Activated naive CD8-positive, alpha-beta T cell treated with anti-CD3 and anti-CD28 coated beads, Interleukin-2, amount 50 U/mL, for 16 hours (primary cell): Measurements from ENCODE around the gene INO80D.
"Not testable (repeated sequence)": the region's sequence is repeated elsewhere in the genome, so short reads cannot be mapped to it uniquely, and the experiment has no call there.

Experiments
- DNase-seq: peaks from one replicate; pipeline ENCODE4 v3.0.0-alpha.2; 2020; ENCODE audit warnings: low read depth, low spot score

INO80D gene

GRCh38 chr2:206085742-206086445, at the start of gene INO80D:
TSS of gene INO80D (minus strand) at chr2:206086174. CDS start at chr2:206063016, 23,158 bp downstream.
- peak; percentile 44 for DNase-seq

GRCh38 chr2:206127656-206128055, 41.7 kb upstream of the INO80D start:
- DNase-seq, result no peak

- no peak for DNase-seq
Observed at GRCh38 chr2:206125901-206126300, 39.9 kb upstream of the INO80D start.

GRCh38 chr2:206122569-206122968, 36.6 kb upstream of the INO80D start:
- DNase-seq, result not testable (repeated sequence)

- DNase-seq, result no peak
Observed at GRCh38 chr2:206116278-206116677, 30.3 kb upstream of the INO80D start.

- no peak for DNase-seq
Observed at GRCh38 chr2:206115026-206115578, 29.1 kb upstream of the INO80D start.

- no peak for DNase-seq
Observed at GRCh38 chr2:206112846-206113547, 27.0 kb upstream of the INO80D start.

- DNase-seq, result no peak
Observed at GRCh38 chr2:206112108-206112507, 26.1 kb upstream of the INO80D start.

GRCh38 chr2:206108713-206109112, 22.7 kb upstream of the INO80D start:
- no peak for DNase-seq

- DNase-seq, result no peak
Observed at GRCh38 chr2:206105541-206105940, 19.6 kb upstream of the INO80D start.

GRCh38 chr2:206105038-206105437, 19.1 kb upstream of the INO80D start:
- no peak for DNase-seq

- not testable (repeated sequence) for DNase-seq
Observed at GRCh38 chr2:206098872-206099271, 12.9 kb upstream of the INO80D start.

GRCh38 chr2:206098471-206098870, 12.5 kb upstream of the INO80D start:
- no peak for DNase-seq

- no peak for DNase-seq
Observed at GRCh38 chr2:206096876-206097275, 10.9 kb upstream of the INO80D start.

- no peak for DNase-seq
Observed at GRCh38 chr2:206095536-206096332, 9.8 kb upstream of the INO80D start.

- DNase-seq, result no peak
Observed at GRCh38 chr2:206092297-206092696, 6.3 kb upstream of the INO80D start.

- no peak for DNase-seq
Observed at GRCh38 chr2:206088248-206088647, 2.3 kb upstream of the INO80D start.

- no peak for DNase-seq
Observed at GRCh38 chr2:206086716-206087350, 859 bp upstream of the INO80D start.

- peak; percentile 5 for DNase-seq
Observed at GRCh38 chr2:206084870-206085741, 868 bp downstream of the INO80D start.

GRCh38 chr2:206084439-206084869, 1.5 kb downstream of the INO80D start:
- DNase-seq, result no peak
